Measurements from ENCODE around the gene FEM1C. TPM values are rescaled to one million over a fixed set of nuclear protein-coding genes. Genes with fewer than 3 reads are reported as not detected.

Gene FEM1C
- total RNA-seq, 2 experiments from 2014 or later: 16.6 to 16.7 TPM

GRCh38 chr5:115520191-115520590, 24.4 kb downstream of the FEM1C start:
- H3K36me3 Mint-ChIP-seq (ENCODE audit: low read depth): peaks cover 43% of the 10 kb centered on the region
- no peaks in the 10 kb centered on the region for H3K9me3 Mint-ChIP-seq
- peaks cover 30% of the 10 kb centered on the region for H3K4me1 Mint-ChIP-seq (ENCODE audit: low read depth)
- ChIA-PET CTCF (no interaction called here), POLR2A (interaction anchor here (0.7 kb wide), 1 partner anchor 24 kb away, joined by 3 read pairs; no protein-coding TSS in a partner anchor)
- no peak for ATAC-seq
- H3K27ac Mint-ChIP-seq: no peak overlapping the region
- no peaks in the 10 kb centered on the region for H3K27me3 Mint-ChIP-seq
- no peak for TF ChIP-seq CTCF (IDR thresholded peaks at IDR 0.05)
- intact Hi-C loops (cut with micrococcal nuclease): no loop called here
- H3K4me3 Mint-ChIP-seq: no peak overlapping the region
- no peak for DNase-seq

GRCh38 chr5:115516372-115516771, 28.2 kb downstream of the FEM1C start:
- peaks cover 19% of the 10 kb centered on the region for H3K36me3 Mint-ChIP-seq (ENCODE audit: low read depth)
- CTCF ChIA-PET: interaction anchor here (1.6 kb wide), 1 partner anchor 26 kb away, joined by 3 read pairs; no protein-coding TSS in a partner anchor
- intact Hi-C loops (cut with micrococcal nuclease): no loop called here
- DNase-seq: no peak
- H3K9me3 Mint-ChIP-seq: no peaks in the 10 kb centered on the region
- no peak for ATAC-seq
- H3K27me3 Mint-ChIP-seq: no peaks in the 10 kb centered on the region
- peaks cover 7% of the 10 kb centered on the region for H3K4me1 Mint-ChIP-seq (ENCODE audit: low read depth)
- POLR2A ChIA-PET: interaction anchor here (0.7 kb wide), 1 partner anchor 28 kb away, joined by 3 read pairs; no protein-coding TSS in a partner anchor
- H3K27ac Mint-ChIP-seq: no peak overlapping the region
- TF ChIP-seq CTCF (IDR thresholded peaks at IDR 0.05): no peak
- no peak overlapping the region for H3K4me3 Mint-ChIP-seq

GRCh38 chr5:115514220-115514619, 30.4 kb downstream of the FEM1C start:
- Mint-ChIP-seq H3K36me3 (ENCODE audit: low read depth) (peaks cover 10% of the 10 kb centered on the region), H3K27me3 (peaks cover 2% of the 10 kb centered on the region), H3K27ac (no peak overlapping the region), H3K4me1 (ENCODE audit: low read depth) (no peaks in the 10 kb centered on the region), H3K9me3 (no peaks in the 10 kb centered on the region), H3K4me3 (no peak overlapping the region)
- TF ChIP-seq CTCF (IDR thresholded peaks at IDR 0.05): no peak
- no peak for DNase-seq
- POLR2A ChIA-PET: no interaction called here
- no peak for ATAC-seq
- CTCF ChIA-PET: no interaction called here
- intact Hi-C loops (cut with micrococcal nuclease): no loop called here

- ATAC-seq (no peak), DNase-seq (no peak)
- Mint-ChIP-seq H3K36me3 (ENCODE audit: low read depth) (no peaks in the 10 kb centered on the region), H3K4me3 (no peak overlapping the region), H3K27ac (no peak overlapping the region), H3K4me1 (ENCODE audit: low read depth) (no peaks in the 10 kb centered on the region), H3K9me3 (no peaks in the 10 kb centered on the region), H3K27me3 (peaks cover 2% of the 10 kb centered on the region)
- TF ChIP-seq CTCF (IDR thresholded peaks at IDR 0.05): no peak
- ChIA-PET CTCF (no interaction called here), POLR2A (interaction anchor here (1.0 kb wide), 1 partner anchor 26 kb away, joined by 3 read pairs; no protein-coding TSS in a partner anchor)
- intact Hi-C loops (cut with micrococcal nuclease): no loop called here
Observed at GRCh38 chr5:115511632-115512031, 32.9 kb downstream of the FEM1C start.

- Mint-ChIP-seq H3K36me3 (ENCODE audit: low read depth) (no peaks in the 10 kb centered on the region), H3K9me3 (no peaks in the 10 kb centered on the region), H3K27ac (no peak overlapping the region), H3K4me1 (ENCODE audit: low read depth) (no peaks in the 10 kb centered on the region), H3K4me3 (no peak overlapping the region), H3K27me3 (peaks cover 2% of the 10 kb centered on the region)
- intact Hi-C loops (cut with micrococcal nuclease): no loop called here
- DNase-seq: no peak
- TF ChIP-seq CTCF (IDR thresholded peaks at IDR 0.05): no peak
- ChIA-PET POLR2A (no interaction called here), CTCF (no interaction called here)
- no peak for ATAC-seq
Observed at GRCh38 chr5:115510145-115510645, 34.4 kb downstream of the FEM1C start.
